GM03348 (cell line): ENCODE data around the gene NR6A1.
"Not testable (repeated sequence)": the region's sequence is repeated elsewhere in the genome, so short reads cannot be mapped to it uniquely, and the experiment has no call there.

ENCODE experiments used
- DNase-seq: peaks from one replicate; pipeline ENCODE4 v3.0.0; 2012; ENCODE audit warnings: low spot score

Gene NR6A1

DNA sequence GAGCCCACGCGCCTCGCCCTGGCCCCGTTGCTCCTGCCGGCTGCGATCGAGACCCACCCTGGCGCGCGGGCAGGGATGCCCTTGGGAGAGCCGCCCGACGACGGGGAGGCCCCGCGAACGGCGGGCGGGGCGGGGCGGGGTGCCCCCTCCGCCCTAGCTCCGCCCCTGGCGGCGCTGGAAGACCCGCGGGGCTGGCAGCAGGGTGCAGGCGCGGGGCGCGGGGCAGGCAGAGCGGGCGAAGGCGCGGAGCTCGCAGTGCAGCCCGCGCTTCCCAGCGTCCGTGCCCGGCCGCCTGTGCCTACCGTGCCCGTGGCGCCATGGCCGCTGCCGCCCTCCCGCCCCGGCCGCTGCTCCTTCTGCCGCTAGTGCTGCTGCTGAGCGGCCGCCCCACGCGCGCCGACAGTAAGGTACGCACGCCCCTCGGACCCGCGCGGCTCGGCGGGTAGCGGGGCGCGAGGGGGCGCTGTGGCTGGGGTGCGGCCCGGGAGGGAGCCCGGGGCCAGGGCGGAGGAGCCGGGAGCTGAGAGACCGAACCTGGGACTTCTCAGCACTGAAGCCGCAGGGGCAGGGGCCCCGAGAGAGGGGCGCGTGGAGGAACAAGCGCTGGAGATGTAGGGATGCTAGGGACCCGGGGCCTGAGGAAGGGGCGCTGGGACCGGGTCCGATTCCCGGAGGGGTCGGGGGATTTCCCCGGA lies 6.0 kb upstream of the NR6A1 start, which contains the start of gene OLFML2A:
Gene OLFML2A (plus strand): TSS at position 180 of the 695 bp plus-strand sequence. CDS start 138 bp downstream, at position 318.
- DNase-seq, result peak; percentile 58

GRCh38 chr9:124776618-124776953 lies 5.5 kb upstream of the NR6A1 start:
- DNase-seq, result no peak

DNA sequence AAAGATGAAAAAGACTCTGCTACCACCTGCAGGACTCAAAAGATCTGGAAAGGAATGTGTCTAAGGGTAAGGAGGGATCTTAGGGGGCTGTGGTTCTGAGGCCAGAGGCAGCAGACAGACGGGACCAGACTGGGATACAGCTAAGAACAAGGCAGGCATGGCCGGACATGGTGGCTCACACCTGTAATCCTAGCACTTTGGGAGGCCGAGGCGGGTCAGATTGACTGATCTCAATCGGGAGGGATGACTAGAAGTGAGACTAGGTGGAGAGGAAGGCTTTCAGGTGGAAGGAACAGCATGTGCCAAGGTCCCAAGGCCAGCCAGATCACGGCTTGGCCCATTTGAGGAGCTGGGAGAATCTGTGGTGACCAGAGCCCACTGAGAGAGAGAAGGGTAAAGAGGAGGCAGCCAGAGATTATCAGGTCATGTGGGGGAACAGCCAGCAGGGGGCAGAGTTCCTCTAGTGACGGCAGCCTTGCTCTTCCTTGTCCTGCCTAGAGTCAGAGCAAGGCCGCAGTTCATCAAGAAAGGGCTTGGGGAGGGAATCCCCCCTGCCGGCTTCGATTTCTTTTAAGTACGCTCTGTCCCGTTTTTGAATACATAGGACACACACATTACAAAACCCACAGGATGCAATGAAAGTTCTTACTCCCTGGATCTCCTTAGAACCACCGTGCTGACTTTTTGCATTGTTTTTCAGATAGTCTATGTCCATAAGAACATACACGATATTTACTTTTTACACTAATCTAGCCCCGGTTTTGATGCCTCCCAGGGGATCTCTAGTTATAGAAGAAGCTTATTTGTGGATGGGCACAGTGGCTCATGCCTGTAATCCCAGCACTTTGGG lies 3.2 kb upstream of the NR6A1 start:
- peak; percentile 87 for DNase-seq

- no peak for DNase-seq
Observed at GRCh38 chr9:124773473-124774128, 2.5 kb upstream of the NR6A1 start.

GRCh38 chr9:124772877-124773276 lies 1.8 kb upstream of the NR6A1 start:
- not testable (repeated sequence) for DNase-seq

DNA sequence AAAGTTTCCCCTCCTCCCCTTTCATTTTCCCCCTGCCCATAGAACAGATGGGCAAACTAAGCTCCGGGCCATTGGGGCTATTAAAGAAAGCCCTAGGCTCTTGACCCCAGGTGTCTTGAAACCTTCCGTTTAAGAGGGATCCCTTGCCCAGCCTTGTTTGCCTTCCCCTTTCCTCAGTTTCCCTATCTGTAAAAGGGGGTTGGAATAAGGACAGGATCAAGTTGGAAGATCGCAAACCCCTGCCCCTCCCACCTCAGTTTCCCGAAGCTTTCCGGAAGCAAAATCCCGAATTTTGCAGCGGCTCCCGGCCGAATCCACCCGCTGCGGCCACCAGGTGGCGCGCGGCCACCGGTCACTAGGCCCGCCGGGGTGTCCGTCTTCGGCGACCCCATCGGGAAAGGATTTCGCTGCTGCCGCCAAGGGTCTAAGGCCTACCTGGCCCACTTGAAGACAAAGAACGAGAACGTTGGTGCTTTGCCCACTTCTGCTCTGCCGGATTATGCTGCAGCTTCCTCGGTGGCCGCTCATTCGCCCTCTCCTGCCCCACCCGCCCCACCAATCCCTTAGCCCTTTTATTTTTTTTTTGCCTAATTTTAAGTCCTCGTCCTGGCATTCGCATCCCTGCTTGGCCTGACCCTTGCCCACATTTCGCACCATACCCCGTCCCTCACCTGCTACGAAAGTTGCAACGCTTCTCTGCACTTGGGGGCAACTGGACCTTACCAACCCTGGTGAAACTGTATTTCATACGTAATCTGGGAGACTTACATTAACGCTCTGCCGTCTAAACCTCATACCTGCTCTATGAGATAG lies 962 bp upstream of the NR6A1 start:
- peak; percentile 86 for DNase-seq

GRCh38 chr9:124770359-124771020 lies 621 bp downstream of the NR6A1 start:
- DNase-seq, result no peak

- no peak for DNase-seq
Observed at GRCh38 chr9:124769549-124770358, 1.4 kb downstream of the NR6A1 start.

DNA sequence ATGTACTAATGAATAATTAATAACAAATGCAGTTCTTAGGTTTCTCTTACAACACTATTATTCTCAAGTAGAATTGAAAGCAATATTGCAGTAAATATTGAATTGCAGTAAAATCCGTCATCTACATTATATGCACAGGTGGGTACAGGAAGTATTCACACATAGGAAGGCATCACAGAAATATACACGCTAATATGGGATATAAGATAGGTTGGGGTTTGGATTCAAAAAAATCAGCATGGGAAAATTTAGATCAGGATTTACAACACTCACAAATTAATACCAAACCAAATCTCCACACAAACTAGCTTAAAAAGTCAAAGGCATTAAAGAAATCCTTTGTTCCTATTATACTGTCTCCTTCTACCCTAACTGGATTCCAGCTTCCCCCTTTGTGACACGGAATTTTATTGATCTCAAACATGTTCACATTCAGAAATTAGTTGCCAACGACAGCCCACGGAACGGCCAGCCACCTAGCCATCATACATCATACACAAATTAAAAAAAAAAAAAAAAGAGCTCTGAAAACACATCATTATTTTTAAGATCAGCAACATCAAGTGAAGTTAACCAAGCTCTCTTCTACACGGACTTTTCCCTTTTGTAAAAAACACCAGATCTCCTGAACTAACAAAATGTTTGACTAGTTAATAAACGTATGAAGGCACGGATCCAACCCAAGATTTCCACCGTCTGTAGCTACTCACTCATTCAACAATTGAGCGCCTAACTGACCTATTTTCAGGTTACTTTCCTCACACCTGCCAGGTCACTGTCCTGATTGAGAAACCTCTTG lies 2.2 kb downstream of the NR6A1 start:
- no peak for DNase-seq

GRCh38 chr9:124768334-124768733 lies 2.8 kb downstream of the NR6A1 start:
- DNase-seq, result no peak

- no peak for DNase-seq
Observed at GRCh38 chr9:124767821-124768220, 3.3 kb downstream of the NR6A1 start.

DNA sequence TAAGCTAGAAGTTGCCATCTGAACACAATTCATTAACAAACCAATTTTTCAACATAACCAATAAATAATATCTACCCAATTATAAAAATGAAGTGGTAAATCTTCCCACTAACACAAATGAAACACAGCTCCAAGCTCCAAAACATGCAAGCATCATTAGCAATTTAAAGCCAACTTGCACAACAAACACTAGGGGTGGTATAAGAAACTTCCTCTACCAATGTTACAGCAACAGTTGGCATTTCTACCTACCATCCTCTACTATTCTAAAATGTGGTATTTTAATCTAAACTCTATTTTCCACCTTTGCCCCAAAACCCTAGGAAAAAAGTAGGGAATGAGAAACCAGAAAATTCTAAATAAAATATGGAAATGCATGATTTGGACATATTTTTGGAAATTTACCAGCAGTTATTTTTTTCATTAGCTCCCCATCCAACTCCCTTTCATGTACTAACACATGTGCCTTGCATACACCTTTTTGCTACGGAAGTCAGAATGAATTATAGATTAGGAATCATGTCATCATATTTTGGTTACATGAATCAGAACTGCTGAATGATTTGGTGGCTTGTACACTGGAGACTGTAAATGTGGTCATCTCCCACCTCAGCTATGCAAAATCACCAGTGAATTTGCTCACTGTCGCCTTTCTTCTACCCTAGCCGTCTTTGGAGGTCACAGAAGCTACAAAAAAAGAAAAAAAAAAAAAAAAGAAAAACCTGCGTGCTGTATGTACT lies 4.1 kb downstream of the NR6A1 start:
- no peak for DNase-seq

DNA sequence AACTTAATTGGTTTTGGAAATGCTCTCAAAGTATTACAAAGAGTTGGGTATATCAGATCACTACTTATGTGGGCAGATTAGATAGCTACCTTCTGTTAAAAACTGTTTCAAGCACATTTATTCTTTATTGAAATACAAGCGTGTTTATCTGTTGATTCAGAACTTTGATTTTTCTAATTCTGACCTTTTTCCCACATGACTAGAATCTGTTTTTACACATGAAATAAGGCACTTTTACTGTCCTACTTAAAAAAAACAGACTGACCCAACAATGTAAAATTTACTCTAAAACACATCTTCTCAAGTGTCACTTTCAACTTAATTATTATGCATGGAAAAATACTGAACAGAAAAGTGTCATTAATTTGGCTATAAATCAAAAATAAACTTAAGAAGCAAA lies 4.8 kb downstream of the NR6A1 start:
- DNase-seq, result no peak

DNA sequence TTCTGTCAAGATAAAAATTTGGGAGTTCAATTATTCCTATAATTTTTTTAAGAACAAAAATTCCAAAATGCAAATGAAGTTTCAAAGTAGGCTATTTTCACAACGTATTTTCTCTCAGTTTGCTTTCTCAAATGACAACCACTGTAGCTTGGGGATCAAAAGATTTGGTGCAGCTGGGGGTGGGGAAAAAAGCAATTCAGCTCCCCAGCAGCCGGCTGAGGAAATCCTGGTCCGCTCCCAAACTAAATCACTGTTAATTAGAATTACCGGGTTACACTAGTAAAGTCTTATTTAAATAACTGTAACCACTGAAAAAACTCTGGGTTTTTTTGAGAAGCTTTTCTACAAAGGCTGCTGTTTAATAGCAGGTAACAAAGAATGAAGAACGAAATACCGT lies 5.7 kb downstream of the NR6A1 start:
- DNase-seq, result no peak

GRCh38 chr9:124764774-124765438 lies 6.2 kb downstream of the NR6A1 start:
- no peak for DNase-seq

DNA sequence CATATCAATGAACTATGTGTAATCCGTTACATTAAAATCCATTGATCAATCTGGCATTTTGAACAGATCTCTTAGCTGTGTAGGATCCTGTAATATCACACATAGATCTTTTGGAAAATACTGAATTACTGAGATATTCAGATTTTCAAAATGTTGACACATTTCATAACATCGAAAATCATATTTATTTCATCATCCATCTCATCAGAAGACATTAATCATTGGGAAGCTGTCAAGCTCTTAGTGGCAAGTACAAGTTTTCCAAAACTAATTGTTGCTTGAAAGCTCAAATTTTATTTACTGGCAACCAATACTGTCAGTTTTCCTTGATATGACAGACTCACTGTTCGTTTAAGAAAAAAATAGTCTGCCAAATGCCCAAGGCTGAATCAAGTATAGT lies 8.5 kb downstream of the NR6A1 start:
- DNase-seq, result no peak

- DNase-seq, result no peak
Observed at GRCh38 chr9:124761710-124762109, 9.4 kb downstream of the NR6A1 start.

- DNase-seq, result no peak
Observed at GRCh38 chr9:124761196-124761595, 9.9 kb downstream of the NR6A1 start.

DNA sequence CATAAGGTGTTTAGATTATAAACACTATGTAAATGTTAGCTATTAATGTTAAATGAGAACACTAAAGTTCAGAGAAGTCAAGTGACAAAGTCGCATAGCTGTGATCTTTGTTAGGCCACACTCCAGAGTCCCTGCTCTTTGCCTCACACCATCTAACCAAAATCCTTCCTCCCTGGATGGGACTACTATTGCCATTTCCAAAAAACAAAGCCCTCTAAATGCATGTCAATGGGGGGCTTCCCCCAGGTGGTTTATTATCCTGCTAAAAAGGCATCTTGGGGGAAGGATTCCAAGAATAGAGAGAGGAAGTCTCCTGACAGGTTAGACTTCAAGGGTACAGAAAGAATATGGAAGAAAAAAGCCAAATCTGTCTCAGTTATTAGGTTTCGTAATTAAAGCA lies 10.4 kb downstream of the NR6A1 start:
- DNase-seq, result no peak
